PC-9 (cell line): ENCODE data around the gene PLAC8.

Experiments used
- EZH2 ChIP-seq: fragments of 200-600 bp; sonication (generic); IDR thresholded peaks from 2 replicates; pipeline ENCODE4 v1.8.0; 2017; ENCODE audit warnings: antibody characterized with exemption, low read depth
- TF ChIP-seq, protein P1 (sequence below): fragments of 200-600 bp; sonication (generic); conservative IDR thresholded peaks from 2 replicates; pipeline ENCODE4 v1.6.1; 2017; ENCODE audit warnings: mixed run types, antibody characterized with exemption, mild to moderate bottlenecking, moderate library complexity

DNA sequence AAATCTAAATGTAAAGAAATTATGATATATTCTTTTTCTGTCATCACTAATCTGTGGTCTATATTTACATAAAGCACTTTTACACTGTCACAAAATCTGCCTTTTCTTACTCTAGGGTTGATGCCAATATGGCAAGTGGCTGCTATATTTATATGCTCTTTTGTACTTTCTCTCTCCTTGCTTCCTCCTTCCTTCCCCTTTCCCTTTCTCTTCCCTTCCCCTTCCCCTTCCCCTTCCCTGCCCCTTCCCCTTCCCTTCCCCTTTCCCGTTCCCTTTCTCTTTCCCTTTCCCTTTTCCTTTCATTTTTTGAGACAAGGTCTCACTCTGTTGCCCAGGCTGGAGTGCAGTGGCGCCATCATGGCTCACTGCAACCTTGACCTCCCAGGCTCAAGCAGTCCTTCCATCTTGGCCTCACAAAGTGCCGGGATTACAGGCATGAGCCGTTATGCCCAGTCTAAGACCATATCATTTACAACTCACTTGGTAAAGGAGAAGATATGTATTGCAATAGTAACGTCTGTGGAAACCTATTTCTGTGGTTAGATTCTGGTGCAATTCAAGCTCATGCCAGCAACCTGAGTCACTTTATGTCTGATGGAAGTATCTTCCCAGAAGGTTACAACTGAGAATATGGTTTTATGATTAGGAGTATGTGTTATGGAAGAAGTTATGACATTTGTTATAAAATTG is 13.9 kb upstream of the PLAC8 start:
- TF ChIP-seq, protein P1, sequence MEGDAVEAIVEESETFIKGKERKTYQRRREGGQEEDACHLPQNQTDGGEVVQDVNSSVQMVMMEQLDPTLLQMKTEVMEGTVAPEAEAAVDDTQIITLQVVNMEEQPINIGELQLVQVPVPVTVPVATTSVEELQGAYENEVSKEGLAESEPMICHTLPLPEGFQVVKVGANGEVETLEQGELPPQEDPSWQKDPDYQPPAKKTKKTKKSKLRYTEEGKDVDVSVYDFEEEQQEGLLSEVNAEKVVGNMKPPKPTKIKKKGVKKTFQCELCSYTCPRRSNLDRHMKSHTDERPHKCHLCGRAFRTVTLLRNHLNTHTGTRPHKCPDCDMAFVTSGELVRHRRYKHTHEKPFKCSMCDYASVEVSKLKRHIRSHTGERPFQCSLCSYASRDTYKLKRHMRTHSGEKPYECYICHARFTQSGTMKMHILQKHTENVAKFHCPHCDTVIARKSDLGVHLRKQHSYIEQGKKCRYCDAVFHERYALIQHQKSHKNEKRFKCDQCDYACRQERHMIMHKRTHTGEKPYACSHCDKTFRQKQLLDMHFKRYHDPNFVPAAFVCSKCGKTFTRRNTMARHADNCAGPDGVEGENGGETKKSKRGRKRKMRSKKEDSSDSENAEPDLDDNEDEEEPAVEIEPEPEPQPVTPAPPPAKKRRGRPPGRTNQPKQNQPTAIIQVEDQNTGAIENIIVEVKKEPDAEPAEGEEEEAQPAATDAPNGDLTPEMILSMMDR: no peak
- no peak for TF ChIP-seq EZH2
